ENCODE results near the gene ALDH3B2.
"Not testable (repeated sequence)": the region's sequence is repeated elsewhere in the genome, so short reads cannot be mapped to it uniquely, and the experiment has no call there.

The ALDH3B2 gene

GRCh38 chr11:67674442-67674871 lies at the start of gene ALDH3B2:
ALDH3B2 (minus strand) TSS chr11:67674623; CDS start chr11:67666935, 7,688 bp downstream.
- DNase-seq (ENCODE audit: low spot score) = no peak

DNA sequence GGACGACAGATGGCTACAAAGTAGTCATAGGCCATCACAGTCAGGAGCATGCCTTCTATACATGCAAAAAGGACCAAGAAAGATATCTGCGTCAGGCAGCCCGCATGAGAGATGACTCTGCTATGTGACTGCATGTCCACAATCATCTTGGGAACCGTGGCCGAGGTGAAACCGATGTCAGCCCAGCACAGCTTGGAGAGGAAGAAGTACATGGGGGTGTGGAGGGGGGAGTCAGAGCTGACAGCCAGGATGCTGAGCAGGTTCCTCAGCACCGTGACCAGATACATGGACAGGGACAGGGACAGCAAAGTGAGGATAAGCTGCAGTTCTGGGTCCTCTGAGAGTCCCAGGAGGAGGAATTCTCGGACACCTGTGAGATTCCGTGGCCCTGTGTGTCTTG lies 48.6 kb upstream of the ALDH3B2 start:
- DNase-seq (ENCODE audit: low spot score) = not testable (repeated sequence)

- DNase-seq (ENCODE audit: low spot score) = not testable (repeated sequence)
These were observed 41.8 kb upstream of the ALDH3B2 start for GRCh38 chr11:67716226-67716625.

GRCh38 chr11:67715801-67716200 lies 41.4 kb upstream of the ALDH3B2 start:
- DNase-seq (ENCODE audit: low spot score) = not testable (repeated sequence)

DNA sequence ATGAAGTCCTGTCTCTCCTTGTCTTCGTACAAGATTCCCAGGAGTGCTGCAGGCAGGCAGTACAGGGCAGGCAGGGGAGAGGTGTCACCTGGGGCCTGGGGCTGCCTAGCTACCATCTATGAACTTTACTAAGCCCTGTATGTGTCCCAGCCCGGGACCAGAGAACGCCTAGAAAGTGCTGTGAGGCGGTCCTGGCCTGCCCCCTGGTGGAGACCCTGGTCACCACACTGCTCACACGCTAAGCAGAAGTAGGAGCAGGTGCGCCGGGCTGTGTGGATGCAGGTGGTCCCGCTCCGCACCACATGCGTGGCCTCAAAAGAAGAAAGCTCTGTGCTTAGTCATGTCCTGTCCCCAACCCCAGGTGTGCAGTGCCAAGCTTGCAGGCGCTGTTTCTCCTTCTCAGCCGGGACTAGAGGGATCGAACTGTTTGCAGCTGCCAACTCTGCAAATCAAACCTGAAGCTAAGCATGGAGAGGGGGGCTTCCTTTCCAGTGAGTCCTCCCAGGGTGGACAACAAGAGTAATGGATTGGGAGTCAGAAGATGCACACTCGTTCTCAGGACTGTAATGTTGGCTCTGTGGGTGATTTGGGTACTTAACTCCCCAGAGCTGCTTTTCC lies 39.6 kb upstream of the ALDH3B2 start:
- DNase-seq (ENCODE audit: low spot score) = not testable (repeated sequence)

DNA sequence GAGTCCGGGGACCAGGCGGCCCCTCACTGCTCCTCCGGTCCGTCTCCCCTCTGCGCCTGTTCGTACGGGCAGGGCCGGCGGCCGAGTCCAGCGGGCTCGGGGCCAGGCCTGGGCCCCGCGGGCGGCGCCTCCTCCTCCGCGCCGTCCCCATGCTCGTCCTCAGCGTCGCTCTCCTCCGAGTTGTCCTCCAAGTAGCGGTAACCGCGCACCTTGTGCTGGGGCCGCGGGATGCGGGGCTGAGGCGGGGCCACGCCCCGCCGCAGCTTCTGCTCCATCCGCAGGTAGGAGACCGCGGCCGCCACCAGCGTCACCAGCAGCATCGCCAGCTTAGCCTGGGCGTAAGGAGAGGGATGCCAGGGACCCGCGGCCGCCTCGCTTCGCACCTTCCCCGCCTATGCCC lies 37.3 kb upstream of the ALDH3B2 start:
- DNase-seq (ENCODE audit: low spot score) = not testable (repeated sequence)

DNA sequence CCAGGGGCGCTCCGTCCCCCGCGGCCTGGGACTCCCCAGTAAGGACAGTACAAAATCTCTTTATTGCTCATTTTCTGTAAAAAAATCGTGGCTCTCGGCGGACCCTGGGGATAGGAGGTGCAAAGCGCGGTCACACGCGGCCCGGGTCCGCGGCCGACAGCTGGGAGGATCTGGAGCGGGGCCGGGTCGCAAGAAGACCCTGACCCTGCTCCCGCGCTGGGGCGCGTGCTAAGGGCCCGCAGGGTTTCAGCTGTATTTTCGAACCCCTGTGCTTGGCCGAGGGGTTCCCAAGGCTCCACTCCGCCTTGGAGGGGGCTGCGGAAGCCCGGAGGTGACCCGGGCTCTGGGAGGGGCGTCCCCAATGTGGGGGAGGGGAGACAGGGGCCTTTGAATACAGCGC lies 36.8 kb upstream of the ALDH3B2 start:
- DNase-seq (ENCODE audit: low spot score) = not testable (repeated sequence)

DNA sequence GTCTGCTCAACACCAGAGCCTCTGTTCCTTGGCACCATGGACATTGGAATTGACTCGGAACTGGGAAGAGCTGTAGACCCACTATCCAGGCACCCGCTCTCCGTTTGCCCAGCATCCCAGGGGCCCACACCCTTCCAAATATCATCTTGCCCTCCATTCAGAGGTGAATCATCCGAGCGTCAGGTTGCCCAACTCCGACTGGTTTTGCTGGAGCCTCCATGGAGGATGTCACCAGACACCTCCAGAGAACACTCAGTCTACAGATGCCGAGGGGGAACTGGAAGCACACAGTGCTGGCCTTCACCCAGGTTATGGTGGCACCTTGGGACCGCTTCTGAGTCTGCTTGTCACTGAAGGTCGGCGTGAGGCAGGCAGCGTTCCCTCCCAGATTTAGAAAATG lies 35.4 kb upstream of the ALDH3B2 start:
- DNase-seq (ENCODE audit: low spot score) = not testable (repeated sequence)

- no peak for DNase-seq (ENCODE audit: low spot score)
These were observed 30.8 kb upstream of the ALDH3B2 start for GRCh38 chr11:67705264-67705663.

GRCh38 chr11:67704524-67704923 lies 30.1 kb upstream of the ALDH3B2 start:
- no peak for DNase-seq (ENCODE audit: low spot score)

DNA sequence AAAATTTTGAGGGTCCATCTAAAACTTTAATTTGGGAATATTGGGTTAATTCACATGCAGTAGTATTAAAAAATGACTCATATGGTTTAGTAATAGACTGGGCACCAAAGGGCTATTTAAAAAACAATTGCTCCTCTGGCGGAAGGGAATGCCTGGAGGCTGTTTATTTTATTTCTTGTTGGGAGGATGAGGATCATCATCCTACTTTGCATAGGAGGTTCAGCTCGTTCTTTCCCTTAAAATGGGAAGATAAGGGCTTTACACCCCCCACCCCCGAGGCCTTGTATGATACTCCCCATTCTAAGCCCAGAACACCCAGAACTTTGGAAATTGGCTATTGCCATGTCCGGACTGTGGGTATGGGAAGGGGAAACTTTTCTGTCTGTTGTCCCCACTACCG lies 29.3 kb upstream of the ALDH3B2 start:
- not testable (repeated sequence) for DNase-seq (ENCODE audit: low spot score)

- no peak for DNase-seq (ENCODE audit: low spot score)
These were observed 26.3 kb upstream of the ALDH3B2 start for GRCh38 chr11:67700548-67701262.

DNA sequence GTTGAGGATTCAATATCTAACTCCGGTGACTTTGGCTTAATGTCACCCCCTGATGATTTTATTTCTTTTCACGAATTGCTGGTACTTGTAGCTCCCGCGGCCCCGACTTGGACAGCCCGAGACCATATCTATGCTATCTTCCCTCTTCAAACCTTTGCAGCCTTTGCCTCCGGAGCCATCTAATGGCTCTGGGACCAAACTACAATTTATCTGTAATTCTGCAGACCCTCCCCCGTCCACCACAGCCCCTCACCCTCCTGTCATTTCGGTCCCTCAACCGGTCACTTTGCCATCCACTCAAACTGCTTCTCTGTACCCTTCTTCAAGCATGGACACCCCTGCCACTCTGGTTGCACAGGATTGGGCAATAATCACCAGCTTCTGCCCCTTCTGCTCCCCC lies 25.7 kb upstream of the ALDH3B2 start:
- DNase-seq (ENCODE audit: low spot score) = no peak

DNA sequence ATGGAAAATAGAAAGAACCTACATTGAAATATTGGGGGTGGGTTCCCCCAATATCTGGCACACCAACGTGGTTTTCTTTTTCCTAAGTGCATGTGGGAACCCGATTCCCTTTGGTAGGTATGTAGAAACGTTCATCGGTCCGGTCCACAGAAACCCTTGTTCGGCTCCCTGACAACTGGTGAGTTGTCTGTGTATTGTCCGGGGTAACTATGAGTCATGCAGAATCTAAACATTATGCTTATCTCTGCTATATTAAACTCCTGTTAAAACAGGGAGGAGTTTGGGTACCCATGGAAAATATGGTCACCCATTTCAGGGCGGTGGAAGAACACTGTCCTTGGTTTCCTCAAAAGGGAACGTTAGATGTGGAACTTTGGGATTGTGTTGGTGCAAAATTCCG lies 25.1 kb upstream of the ALDH3B2 start:
- no peak for DNase-seq (ENCODE audit: low spot score)

DNA sequence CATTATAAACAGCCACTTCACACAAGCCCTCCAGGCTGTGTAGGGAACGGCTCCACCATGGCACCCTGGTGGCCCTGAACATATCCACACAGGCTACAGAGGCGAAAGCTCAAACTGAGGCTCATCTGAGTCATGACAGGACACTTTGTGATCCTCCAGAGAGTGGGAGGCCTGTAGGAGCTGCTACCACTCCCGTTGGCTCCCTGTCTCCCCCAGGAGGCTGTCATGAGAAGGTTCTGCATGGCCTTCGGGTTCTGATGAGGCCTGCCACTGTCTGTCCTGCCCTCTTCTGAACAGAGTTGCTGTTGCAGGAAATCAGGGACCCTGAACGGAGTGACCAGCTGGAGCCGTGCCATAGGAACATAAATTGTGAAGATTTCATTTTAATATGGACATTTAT lies 23.8 kb upstream of the ALDH3B2 start:
- DNase-seq (ENCODE audit: low spot score) = no peak

GRCh38 chr11:67697846-67698245 lies 23.4 kb upstream of the ALDH3B2 start:
- DNase-seq (ENCODE audit: low spot score) = no peak

DNA sequence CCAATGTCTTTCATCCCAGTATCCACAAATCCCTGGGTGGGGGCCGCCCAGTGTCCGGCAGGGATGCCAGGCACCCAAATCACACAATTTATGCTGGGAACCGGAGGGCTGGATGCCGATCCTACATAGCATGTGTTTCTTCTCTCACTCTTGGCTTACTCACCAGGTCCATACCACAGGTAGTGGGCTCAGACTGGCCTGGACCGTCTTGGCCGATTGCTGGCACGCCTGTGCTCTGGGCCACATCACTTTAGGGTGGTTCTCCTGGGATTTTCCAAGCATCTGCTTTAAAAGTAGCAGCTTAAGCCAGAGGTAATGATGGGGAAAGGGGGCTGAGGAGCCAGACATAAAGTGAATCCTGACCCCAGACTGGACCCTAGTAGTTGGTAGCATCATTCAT lies 22.6 kb upstream of the ALDH3B2 start:
- no peak for DNase-seq (ENCODE audit: low spot score)

- no peak for DNase-seq (ENCODE audit: low spot score)
These were observed 21.2 kb upstream of the ALDH3B2 start for GRCh38 chr11:67695606-67696005.

DNA sequence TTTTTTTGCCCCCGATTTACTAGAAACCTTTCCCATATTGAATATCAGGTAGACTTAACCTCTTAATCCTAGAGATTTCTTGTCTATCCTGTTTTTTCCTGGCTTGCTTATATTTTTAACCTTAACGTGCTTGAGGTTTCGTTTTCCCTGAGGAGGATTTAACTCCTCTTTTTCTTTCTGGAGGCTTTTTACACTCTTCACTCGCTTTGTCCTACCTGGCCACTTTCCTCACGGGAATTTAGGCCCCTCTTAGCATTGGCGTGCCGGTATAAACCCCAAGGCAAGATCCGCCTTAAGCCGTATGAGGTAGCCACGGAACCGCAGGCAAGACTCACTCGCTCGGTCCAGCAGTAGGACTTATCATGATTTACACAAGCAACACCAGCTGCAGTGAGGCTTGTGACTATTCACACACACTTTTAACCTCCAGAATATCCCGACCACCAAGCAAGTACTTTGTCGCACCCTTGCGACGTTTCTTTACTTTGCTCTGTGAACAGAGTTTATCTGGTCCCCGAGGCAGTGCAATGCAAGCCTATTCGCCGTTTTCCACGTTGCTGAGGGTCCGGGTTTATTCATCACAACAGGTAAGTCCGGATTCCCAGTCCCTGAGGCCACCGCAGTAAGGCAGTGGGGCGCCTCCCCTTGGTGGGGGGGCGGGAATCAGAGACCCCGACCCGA lies 20.6 kb upstream of the ALDH3B2 start:
- no peak for DNase-seq (ENCODE audit: low spot score)

- no peak for DNase-seq (ENCODE audit: low spot score)
These were observed 16.7 kb upstream of the ALDH3B2 start for GRCh38 chr11:67691149-67691548.

DNA sequence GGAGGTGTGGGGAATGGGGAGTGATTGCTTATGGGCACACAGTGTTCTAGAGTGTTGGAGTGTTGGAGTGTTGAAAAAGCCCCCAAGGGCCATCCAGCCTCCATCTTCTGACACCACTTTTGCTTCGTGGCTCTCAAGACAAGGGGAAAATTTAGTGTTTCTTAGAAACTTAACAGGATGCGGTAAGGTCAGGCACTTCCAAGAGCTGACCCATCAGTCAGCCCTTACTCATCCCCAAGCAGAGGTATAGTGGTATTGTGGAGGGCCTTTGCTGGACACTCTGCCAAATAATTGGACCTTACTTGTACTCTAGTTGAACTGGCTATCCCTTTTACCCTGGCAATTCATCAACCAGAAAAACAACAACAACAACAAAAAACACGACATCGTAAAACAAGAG lies 14.8 kb upstream of the ALDH3B2 start:
- DNase-seq (ENCODE audit: low spot score) = no peak

DNA sequence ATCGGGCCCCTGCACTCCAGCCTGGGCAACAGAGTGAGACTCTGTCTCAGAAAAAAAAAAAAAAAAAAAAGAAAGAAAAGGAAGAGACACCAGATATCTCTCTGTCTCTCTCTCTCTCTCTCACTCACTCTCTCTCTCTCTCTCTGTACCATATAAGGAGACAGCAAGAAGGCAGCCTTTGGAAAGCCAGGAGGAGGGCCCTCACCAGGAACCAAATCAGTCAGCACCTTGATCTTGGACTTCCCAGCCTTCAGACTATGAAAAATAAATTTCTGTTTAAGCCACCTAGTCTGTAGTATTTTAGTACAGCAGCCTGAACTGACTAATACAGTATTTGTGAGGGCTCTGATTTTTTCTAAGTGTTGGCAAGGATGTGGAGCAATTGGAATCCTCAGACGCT lies 13.6 kb upstream of the ALDH3B2 start:
- no peak for DNase-seq (ENCODE audit: low spot score)

DNA sequence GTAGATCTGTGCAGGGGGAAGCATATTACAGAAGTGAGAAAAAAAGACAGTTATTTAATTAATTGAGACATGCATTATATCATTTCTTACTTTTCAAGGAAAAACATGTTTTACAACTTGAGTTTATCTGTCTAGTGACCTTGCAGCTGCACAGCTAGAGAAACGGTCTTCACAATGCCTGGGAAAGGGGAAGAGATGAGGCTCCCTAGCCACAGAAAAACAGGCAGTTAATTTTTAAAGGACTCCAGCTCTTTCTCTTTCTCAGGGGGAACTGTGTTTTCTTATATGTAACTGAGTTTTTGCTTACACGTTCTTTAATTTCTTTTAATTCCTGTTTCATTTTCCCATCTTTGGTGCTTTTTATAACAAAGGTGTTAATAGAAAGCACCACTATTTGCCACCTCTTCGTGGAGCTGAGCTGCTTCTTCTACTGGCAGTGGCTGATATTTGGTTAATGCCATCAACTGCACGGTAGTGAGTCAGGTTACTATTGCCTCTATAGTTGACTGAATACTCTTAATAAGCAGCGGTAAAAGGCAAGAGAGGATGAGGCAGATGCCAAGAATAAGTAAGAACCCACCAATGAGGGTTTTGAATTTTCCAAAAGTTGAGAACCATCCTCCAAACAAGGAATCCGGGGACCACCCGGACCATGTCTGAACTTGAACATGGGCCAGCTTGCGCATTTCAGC lies 11.4 kb upstream of the ALDH3B2 start:
- DNase-seq (ENCODE audit: low spot score) = not testable (repeated sequence)
